GM13976 (cell line): ENCODE data around the gene ZNF48.

ENCODE experiments used
- DNase-seq: peaks from one replicate; pipeline ENCODE4 v3.0.0; 2012; ENCODE audit warnings: low spot score
- CTCF ChIP-seq: IDR thresholded peaks from 2 replicates; pipeline ENCODE4 v1.5.1; 2012; ENCODE audit warnings: borderline replicate concordance, mild to moderate bottlenecking; ENCODE audit not compliant: insufficient read depth; ENCODE audit errors: extremely low read depth, missing control alignments, control extremely low read depth
- in situ Hi-C: fragments of 300-500 bp; cut with MboI; formaldehyde crosslinking; loops from one replicate; pipeline ENCODE4 v1.12.0; 2022; ENCODE audit warnings: low sequenced_read_pairs, mixed read lengths, inconsistent platforms; ENCODE audit not compliant: unreplicated experiment

ZNF48 gene

GRCh38 chr16:30397776-30398660 lies 2.8 kb downstream of the ZNF48 start:
- DNase-seq: no peak
- TF ChIP-seq CTCF: no peak
- in situ Hi-C loops: no loop called here

GRCh38 chr16:30398661-30399434 lies 3.6 kb downstream of the ZNF48 start:
- TF ChIP-seq CTCF: no peak
- peak; percentile 13 for DNase-seq
- in situ Hi-C loops: no loop called here

- in situ Hi-C loops: loop anchor here (25.0 kb wide), 2 partner anchors 212 to 287 kb away; partner anchors contain the start of genes BOLA2B, CORO1A, GDPD3 and MAPK3
- no peak for TF ChIP-seq CTCF
- no peak for DNase-seq
Measured at GRCh38 chr16:30399435-30400186, 4.4 kb downstream of the ZNF48 start.

- no peak for TF ChIP-seq CTCF
- DNase-seq: no peak
- in situ Hi-C loops: loop anchor here (25.0 kb wide), 2 partner anchors 215 to 290 kb away; partner anchors contain the start of genes BOLA2B, CORO1A, GDPD3 and MAPK3
Measured at GRCh38 chr16:30401768-30402425, 6.7 kb downstream of the ZNF48 start.

GRCh38 chr16:30406795-30407101 lies 11.5 kb downstream of the ZNF48 start:
- no peak for TF ChIP-seq CTCF
- in situ Hi-C loops: loop anchor here (25.0 kb wide), 2 partner anchors 219 to 294 kb away; partner anchors contain the start of genes BOLA2B, CORO1A, GDPD3 and MAPK3
- no peak for DNase-seq
